WTC11 (cell line): ENCODE measurements around the gene FNIP2.
"Not testable (repeated sequence)": the region's sequence is repeated elsewhere in the genome, so short reads cannot be mapped to it uniquely, and the experiment has no call there.

ENCODE experiments used
- AFF4 ChIP-seq: sonication (generic); formaldehyde crosslinking; IDR thresholded peaks from 2 replicates; pipeline ENCODE4 v1.8.1; 2023; ENCODE audit warnings: mild to moderate bottlenecking, missing genetic modification reagents, borderline replicate concordance
- CREB1 ChIP-seq: sonication (generic); formaldehyde crosslinking; IDR thresholded peaks from 2 replicates; pipeline ENCODE4 v1.8.0; 2023; ENCODE audit warnings: mild to moderate bottlenecking, missing genetic modification reagents
- CTCF ChIP-seq: fragments of 200-600 bp; IDR thresholded peaks from 2 replicates; pipeline ENCODE4 v1.8.0; 2022; ENCODE audit warnings: antibody characterized with exemption
- E2F1 ChIP-seq: sonication (generic); formaldehyde crosslinking; IDR thresholded peaks from 2 replicates; pipeline ENCODE4 v1.8.0; 2022; ENCODE audit warnings: mild to moderate bottlenecking, missing genetic modification reagents
- JUN ChIP-seq: sonication (generic); formaldehyde crosslinking; IDR thresholded peaks from 2 replicates; pipeline ENCODE4 v1.8.0; 2023; ENCODE audit warnings: mild to moderate bottlenecking, missing genetic modification reagents
- KAT7 ChIP-seq: sonication (generic); formaldehyde crosslinking; IDR thresholded peaks from 2 replicates; pipeline ENCODE4 v1.8.1; 2023; ENCODE audit warnings: missing genetic modification reagents, mild to moderate bottlenecking, borderline replicate concordance
- PRDM15 ChIP-seq: sonication (generic); formaldehyde crosslinking; IDR thresholded peaks from 2 replicates; pipeline ENCODE4 v1.8.0; 2022; ENCODE audit warnings: missing genetic modification reagents
- RORB ChIP-seq: fragments of 250-450 bp; sonication (Bioruptor Pico); IDR thresholded peaks from 2 replicates; pipeline ENCODE4 v1.9.0; 2021; ENCODE audit warnings: mild to moderate bottlenecking
- TEAD4 ChIP-seq: sonication (generic); formaldehyde crosslinking; IDR thresholded peaks from 2 replicates; pipeline ENCODE4 v1.8.0; 2022; ENCODE audit warnings: mild to moderate bottlenecking, missing genetic modification reagents
- TP53 ChIP-seq: sonication (generic); formaldehyde crosslinking; IDR thresholded peaks from 2 replicates; pipeline ENCODE4 v1.8.1; 2023; ENCODE audit warnings: mild to moderate bottlenecking, missing genetic modification reagents
- USF1 ChIP-seq: sonication (generic); formaldehyde crosslinking; IDR thresholded peaks from 2 replicates; pipeline ENCODE4 v1.8.0; 2022; ENCODE audit warnings: mild to moderate bottlenecking, missing genetic modification reagents
- USF2 ChIP-seq: sonication (generic); formaldehyde crosslinking; IDR thresholded peaks from 2 replicates; pipeline ENCODE4 v1.8.1; 2023; ENCODE audit warnings: mild to moderate bottlenecking, missing genetic modification reagents, moderate library complexity
- ZNF317 ChIP-seq: sonication (generic); formaldehyde crosslinking; IDR thresholded peaks from 2 replicates; pipeline ENCODE4 v1.8.1; 2023; ENCODE audit warnings: low read depth, mild to moderate bottlenecking, moderate library complexity, missing genetic modification reagents, borderline replicate concordance

GRCh38 chr4:158902280-158903078, 133.7 kb downstream of the FNIP2 start:
- TF ChIP-seq ZNF317 (CRISPR knock-in tag); CTCF; RORB (CRISPR knock-in tag); JUN; TP53 (CRISPR knock-in tag); USF1 (CRISPR knock-in tag); CREB1 (CRISPR knock-in tag); PRDM15; USF2 (CRISPR knock-in tag); E2F1 (CRISPR knock-in tag); TEAD4 (CRISPR knock-in tag); AFF4; KAT7 (CRISPR knock-in tag): not testable (repeated sequence)
